HL-60 (cell line): ENCODE data around the gene MEP1B.

Experiments
- DNase-seq, 2 experiments: peaks; one replicate each; pipeline ENCODE4 v3.0.0-alpha.2; 2010 to 2020; ENCODE audit warnings: low read depth in 1 of 2, low spot score in 1 of 2
- H3K27ac ChIP-seq: fragments of 250-450 bp; sonication (Bioruptor Pico); replicated peaks from 2 replicates; pipeline ENCODE4 v1.5.1; 2020; ENCODE audit warnings: mild to moderate bottlenecking, moderate library complexity
- H3K27me3 ChIP-seq: fragments of 250-450 bp; sonication (Bioruptor Pico); 2 replicates; pipeline ENCODE4 v1.5.1; 2021; ENCODE audit warnings: mild to moderate bottlenecking, moderate library complexity; ENCODE audit not compliant: insufficient read depth, poor library complexity, severe bottlenecking
- H3K4me3 ChIP-seq: replicated peaks from 2 replicates; pipeline ENCODE4 v1.5.1; 2011; ENCODE audit warnings: mild to moderate bottlenecking, control low read depth, low read length; ENCODE audit not compliant: insufficient read depth
- GABPA ChIP-seq: IDR thresholded peaks from 2 replicates; pipeline ENCODE4 v1.6.1; 2012; ENCODE audit warnings: low read depth
- POLR2AphosphoS5 ChIP-seq: IDR thresholded peaks from 2 replicates; pipeline ENCODE4 v1.6.1; 2012; ENCODE audit warnings: low read depth
- SPI1 ChIP-seq: IDR thresholded peaks from 2 replicates; pipeline ENCODE4 v1.6.1; 2012; ENCODE audit warnings: low read depth, mild to moderate bottlenecking, borderline replicate concordance
- TF ChIP-seq, protein P1 (sequence below): IDR thresholded peaks from one replicate; pipeline ENCODE4 v1.5.1; 2011; ENCODE audit warnings: low read length, control low read depth, inconsistent platforms; ENCODE audit not compliant: insufficient read depth
- TF ChIP-seq, protein P2 (sequence below): IDR thresholded peaks from 2 replicates; pipeline ENCODE4 v1.6.1; 2012; ENCODE audit warnings: low read depth; ENCODE audit not compliant: insufficient replicate concordance

The MEP1B gene

DNA sequence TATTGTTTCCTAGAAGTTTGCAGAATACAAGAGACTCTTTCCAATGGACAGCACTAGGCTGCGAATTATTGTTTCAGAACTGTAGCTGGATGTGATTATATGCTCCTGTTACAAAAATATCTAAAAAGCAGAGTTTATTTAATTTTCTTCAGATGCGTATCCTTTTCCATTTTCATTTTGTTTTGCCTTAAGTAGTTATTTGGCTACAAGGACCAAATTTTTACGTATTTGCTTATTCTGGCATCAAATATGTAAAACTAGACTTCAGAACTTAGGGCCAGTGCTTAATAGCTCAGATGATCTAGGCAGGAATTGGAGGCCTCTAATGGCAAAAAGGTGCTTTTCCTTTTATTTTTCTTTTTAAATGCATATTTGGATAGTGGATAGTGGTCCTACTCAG is 18.7 kb downstream of the MEP1B start:
- DNase-seq: no peak
- no peak overlapping the region for H3K27ac ChIP-seq

GRCh38 chr18:32209685-32210445 is 20.0 kb downstream of the MEP1B start:
- TF ChIP-seq GABPA (no peak), SPI1 (no peak), POLR2AphosphoS5 (no peak)
- TF ChIP-seq, protein P1, sequence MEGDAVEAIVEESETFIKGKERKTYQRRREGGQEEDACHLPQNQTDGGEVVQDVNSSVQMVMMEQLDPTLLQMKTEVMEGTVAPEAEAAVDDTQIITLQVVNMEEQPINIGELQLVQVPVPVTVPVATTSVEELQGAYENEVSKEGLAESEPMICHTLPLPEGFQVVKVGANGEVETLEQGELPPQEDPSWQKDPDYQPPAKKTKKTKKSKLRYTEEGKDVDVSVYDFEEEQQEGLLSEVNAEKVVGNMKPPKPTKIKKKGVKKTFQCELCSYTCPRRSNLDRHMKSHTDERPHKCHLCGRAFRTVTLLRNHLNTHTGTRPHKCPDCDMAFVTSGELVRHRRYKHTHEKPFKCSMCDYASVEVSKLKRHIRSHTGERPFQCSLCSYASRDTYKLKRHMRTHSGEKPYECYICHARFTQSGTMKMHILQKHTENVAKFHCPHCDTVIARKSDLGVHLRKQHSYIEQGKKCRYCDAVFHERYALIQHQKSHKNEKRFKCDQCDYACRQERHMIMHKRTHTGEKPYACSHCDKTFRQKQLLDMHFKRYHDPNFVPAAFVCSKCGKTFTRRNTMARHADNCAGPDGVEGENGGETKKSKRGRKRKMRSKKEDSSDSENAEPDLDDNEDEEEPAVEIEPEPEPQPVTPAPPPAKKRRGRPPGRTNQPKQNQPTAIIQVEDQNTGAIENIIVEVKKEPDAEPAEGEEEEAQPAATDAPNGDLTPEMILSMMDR: no peak
- TF ChIP-seq, protein P2, sequence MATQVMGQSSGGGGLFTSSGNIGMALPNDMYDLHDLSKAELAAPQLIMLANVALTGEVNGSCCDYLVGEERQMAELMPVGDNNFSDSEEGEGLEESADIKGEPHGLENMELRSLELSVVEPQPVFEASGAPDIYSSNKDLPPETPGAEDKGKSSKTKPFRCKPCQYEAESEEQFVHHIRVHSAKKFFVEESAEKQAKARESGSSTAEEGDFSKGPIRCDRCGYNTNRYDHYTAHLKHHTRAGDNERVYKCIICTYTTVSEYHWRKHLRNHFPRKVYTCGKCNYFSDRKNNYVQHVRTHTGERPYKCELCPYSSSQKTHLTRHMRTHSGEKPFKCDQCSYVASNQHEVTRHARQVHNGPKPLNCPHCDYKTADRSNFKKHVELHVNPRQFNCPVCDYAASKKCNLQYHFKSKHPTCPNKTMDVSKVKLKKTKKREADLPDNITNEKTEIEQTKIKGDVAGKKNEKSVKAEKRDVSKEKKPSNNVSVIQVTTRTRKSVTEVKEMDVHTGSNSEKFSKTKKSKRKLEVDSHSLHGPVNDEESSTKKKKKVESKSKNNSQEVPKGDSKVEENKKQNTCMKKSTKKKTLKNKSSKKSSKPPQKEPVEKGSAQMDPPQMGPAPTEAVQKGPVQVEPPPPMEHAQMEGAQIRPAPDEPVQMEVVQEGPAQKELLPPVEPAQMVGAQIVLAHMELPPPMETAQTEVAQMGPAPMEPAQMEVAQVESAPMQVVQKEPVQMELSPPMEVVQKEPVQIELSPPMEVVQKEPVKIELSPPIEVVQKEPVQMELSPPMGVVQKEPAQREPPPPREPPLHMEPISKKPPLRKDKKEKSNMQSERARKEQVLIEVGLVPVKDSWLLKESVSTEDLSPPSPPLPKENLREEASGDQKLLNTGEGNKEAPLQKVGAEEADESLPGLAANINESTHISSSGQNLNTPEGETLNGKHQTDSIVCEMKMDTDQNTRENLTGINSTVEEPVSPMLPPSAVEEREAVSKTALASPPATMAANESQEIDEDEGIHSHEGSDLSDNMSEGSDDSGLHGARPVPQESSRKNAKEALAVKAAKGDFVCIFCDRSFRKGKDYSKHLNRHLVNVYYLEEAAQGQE: no peak
- no peak overlapping the region for H3K4me3 ChIP-seq
- H3K27me3 ChIP-seq: peaks cover 2% of the 10 kb centered on the region
- DNase-seq: no peak
- no peak overlapping the region for H3K27ac ChIP-seq

More for the DNA sequence above, 18.7 kb downstream of the MEP1B start:
- peaks cover 2% of the 10 kb centered on the region for H3K27me3 ChIP-seq
- TF ChIP-seq, protein P1: no peak
- TF ChIP-seq, protein P2: no peak
- TF ChIP-seq GABPA (no peak), POLR2AphosphoS5 (no peak), SPI1 (no peak)
- H3K4me3 ChIP-seq: no peak overlapping the region

DNA sequence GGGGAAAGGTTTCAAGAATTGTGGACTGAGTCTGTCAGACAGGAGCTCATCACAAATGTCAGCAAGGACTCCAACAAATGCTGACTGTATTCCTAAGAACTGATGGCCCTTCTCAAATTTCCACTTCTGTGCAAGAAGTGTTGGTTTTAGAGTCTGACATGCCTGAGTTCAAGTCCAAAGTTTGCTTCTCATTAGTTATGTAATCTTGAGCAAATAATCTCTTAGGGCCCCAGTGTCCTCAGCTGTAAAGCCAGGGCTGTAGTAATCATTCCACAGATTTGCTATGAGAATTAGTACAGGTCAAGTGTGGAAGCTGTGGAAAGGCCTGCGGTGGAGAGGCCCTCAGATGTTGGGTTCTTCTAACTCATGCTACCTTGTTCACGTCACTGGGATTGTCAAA is 23.9 kb downstream of the MEP1B start:
- no peak for TF ChIP-seq SPI1
- TF ChIP-seq, protein P1: no peak
- no peak for TF ChIP-seq POLR2AphosphoS5
- TF ChIP-seq, protein P2: no peak
- TF ChIP-seq GABPA: no peak
- no peak overlapping the region for H3K27ac ChIP-seq

More for the DNA sequence above, 23.9 kb downstream of the MEP1B start:
- Histone ChIP-seq H3K27me3 (peaks cover 2% of the 10 kb centered on the region), H3K4me3 (no peak overlapping the region)
- DNase-seq: no peak
